Femur (tissue), 1 donor: ENCODE results near the gene EFCAB9.
"Not testable (repeated sequence)": the region's sequence is repeated elsewhere in the genome, so short reads cannot be mapped to it uniquely, and the experiment has no call there.

Source experiments
- DNase-seq: peaks from one replicate; pipeline ENCODE4 v3.0.0-alpha.2; 2017

EFCAB9 gene

GRCh38 chr5:172188893-172189692, 4.9 kb upstream of the EFCAB9 start:
- peak; percentile 37 for DNase-seq

GRCh38 chr5:172189693-172190296, 4.2 kb upstream of the EFCAB9 start:
- DNase-seq, result no peak

- DNase-seq, result no peak
Observed at GRCh38 chr5:172194985-172195774, 1.2 kb downstream of the EFCAB9 start.

- DNase-seq, result not testable (repeated sequence)
Observed at GRCh38 chr5:172197775-172198174, 3.8 kb downstream of the EFCAB9 start.

GRCh38 chr5:172199446-172199845, 5.5 kb downstream of the EFCAB9 start:
- no peak for DNase-seq

GRCh38 chr5:172200476-172200875, 6.5 kb downstream of the EFCAB9 start:
- DNase-seq, result no peak

GRCh38 chr5:172205984-172206383, 12.0 kb downstream of the EFCAB9 start:
- not testable (repeated sequence) for DNase-seq

GRCh38 chr5:172207511-172207910, 13.5 kb downstream of the EFCAB9 start:
- DNase-seq, result no peak

GRCh38 chr5:172209714-172210113, 15.7 kb downstream of the EFCAB9 start:
- no peak for DNase-seq

- no peak for DNase-seq
Observed at GRCh38 chr5:172211676-172212075, 17.7 kb downstream of the EFCAB9 start.

GRCh38 chr5:172213126-172213525, 19.2 kb downstream of the EFCAB9 start:
- DNase-seq, result no peak

GRCh38 chr5:172216345-172216744, 22.4 kb downstream of the EFCAB9 start:
- no peak for DNase-seq

GRCh38 chr5:172219296-172219695, 25.3 kb downstream of the EFCAB9 start:
- no peak for DNase-seq

- DNase-seq, result no peak
Observed at GRCh38 chr5:172223901-172224873, 30.2 kb downstream of the EFCAB9 start.

GRCh38 chr5:172224996-172225395, 31.0 kb downstream of the EFCAB9 start:
- DNase-seq, result no peak

- DNase-seq, result no peak
Observed at GRCh38 chr5:172229904-172230303, 35.9 kb downstream of the EFCAB9 start.

GRCh38 chr5:172234031-172234430, 40.1 kb downstream of the EFCAB9 start:
- no peak for DNase-seq

GRCh38 chr5:172235132-172235780, 41.3 kb downstream of the EFCAB9 start:
- no peak for DNase-seq

- DNase-seq, result no peak
Observed at GRCh38 chr5:172235827-172236736, 42.1 kb downstream of the EFCAB9 start.

- no peak for DNase-seq
Observed at GRCh38 chr5:172238334-172238733, 44.4 kb downstream of the EFCAB9 start.

- no peak for DNase-seq
Observed at GRCh38 chr5:172243302-172243701, 49.3 kb downstream of the EFCAB9 start.
